ENCODE measurements around the gene ULK3.

The ULK3 gene

DNA sequence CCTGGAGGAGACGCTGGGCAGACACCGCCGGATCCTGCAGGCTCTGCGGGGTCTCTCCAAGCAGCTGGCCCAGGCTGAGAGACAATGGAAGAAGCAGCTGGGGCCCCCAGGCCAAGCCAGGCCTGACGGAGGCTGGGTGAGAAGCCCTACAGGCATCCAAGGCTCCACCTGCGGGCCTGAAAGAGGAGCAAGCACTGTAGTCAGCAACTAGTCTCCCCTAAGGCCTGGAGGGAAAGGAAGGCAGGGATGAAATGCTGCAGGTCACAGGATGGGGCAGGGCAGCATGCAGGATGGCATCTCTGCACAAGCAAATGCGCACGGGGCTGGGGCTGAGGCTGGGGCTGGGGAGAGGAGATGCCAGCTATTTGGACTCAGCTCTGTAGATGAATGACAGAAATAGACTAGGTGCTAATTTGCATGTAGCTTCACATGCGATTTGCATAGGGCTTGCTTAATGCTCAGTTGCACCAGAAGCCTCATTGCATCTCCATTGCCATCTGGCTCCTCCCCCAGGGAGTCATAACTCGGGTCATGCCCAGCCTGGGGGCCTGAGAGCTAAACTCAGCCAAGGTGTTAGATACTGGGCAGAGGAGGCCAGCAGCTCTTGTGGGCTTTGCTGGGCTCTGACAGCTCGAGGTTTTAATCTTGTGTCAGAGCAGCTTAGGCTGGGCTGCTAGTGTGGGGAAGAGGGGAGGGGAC lies 21.7 kb downstream of the ULK3 start:
- no peak for DNase-seq

DNA sequence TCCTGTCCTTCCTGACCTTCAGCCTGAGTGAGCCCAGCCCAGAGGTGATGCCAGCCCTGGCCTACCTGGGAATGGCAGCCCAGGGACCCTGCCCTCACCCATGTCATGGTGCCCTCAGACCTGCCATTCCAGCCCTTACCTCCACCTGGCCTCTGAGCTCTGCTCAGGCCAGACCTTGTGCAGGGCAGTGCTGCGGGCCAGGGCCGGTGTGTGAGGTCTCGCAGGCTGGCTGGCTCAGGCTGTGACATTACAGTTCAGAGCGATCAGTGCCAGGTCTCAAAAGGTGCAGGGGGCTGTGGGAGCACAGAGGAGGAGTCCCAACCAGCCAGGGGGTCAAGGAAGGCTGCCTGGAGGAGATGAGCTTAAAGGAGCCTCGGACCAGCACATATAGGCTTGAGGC lies 22.9 kb downstream of the ULK3 start:
- no peak for DNase-seq

DNA sequence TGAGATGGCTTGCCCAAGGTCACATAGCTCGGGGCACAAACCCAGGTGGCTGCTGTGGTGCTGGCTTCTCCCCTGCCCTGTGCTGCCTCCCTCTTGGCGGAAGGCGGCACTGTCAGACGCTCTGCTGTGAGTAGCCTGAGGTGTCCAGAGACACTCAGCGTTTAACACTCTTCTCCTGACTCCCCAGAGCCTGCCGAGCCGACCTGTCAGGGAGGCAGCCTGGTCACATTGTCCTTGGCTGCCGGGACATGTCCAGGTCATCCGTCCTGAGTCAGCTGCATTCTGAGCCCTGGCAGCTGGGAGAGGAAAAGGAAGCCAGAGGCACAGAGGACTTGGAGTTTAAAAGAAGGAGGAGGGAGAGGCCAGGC lies 25.6 kb downstream of the ULK3 start:
- DNase-seq = no peak

DNA sequence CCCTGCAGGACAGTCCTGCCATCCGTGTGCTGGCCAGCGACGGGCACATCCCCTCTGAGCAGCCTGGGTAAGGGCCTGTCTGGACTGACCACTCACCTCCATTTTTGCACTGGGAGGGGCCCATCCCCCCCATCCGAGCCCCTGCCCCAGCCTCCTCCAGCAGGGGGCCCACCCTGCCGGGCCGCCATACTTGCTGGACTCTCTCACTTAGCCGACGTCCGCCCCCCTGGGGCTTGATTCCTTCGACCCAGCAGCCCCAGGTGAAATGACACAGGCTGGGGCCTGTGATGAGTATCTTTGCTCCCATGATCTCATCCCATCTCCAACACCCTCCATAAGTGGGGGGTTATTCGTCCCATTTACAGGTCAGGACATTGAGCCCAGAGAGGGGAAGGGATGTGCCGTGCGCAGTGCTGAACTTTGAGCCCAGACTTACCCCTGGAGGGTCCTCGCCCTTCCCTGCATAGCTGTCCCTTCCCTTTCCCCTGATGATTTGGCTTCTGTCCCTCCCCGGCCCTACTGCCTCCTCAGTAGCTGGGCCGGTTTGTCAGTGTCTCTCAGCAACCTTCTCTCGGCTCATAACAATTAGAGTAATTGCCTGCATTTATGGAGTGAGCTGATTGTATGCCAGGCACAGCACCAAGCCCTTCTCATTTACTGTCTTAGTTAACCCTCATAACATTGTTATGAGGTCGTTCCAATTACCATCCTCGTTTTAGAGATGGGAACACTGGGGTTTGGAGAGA lies 26.2 kb downstream of the ULK3 start:
- DNase-seq = no peak

DNA sequence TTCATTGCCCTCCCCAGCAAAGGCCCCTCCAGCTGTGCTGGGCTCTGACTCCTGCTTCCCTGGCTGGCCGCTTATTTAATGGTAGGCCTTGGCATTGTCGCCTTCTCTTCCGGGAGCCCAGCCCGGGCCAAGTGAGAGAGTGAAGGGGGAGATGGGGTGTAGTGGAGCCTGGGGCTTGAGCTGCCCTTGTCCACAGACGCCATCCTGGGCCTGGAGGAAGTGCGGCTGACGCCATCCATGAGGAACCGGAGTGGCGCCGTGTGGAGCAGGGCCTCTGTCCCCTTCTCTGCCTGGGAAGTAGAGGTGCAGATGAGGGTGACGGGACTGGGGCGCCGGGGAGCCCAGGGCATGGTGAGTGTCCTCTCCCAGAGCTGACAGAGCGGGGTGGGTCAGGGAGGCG lies 27.0 kb downstream of the ULK3 start:
- DNase-seq = no peak

DNA sequence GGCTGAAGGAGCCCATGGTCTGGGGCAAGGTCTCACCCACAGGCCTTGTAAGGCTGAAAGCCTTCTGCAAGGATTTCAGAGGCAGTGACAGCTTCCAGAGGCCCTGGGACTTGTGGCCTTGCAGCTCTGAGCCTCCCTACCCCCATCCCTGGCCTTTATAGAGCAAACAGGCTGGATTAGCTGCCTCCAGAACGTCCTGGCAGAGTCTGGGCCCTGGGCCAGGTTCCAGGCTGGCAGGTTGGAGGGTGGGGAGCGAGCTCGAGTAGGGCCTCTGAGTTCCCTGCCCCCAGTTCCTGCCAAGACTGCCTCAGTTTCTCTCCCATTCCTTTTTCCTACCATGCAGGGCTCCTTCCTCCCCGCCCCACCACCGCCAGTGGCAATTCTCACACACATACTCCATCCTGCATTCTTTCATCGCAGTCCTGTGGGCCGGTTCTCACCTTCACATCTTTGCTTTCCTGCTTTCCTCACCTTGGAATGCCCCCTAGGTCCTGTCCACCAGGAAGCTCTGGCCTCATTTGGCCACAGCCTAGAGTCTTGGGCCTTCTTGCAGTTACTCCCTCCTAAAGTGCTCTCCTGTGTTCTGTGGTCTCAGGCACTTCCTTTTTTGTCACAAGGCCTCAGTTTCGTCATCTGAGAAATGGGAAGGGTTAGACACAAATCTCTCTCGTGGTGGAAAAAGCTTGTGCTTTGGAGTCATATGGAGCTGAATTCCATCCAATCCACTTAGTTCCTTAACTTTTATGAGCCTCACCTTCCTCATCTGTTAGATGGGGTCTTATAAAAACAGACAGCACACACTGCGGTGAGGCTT lies 27.6 kb downstream of the ULK3 start:
- no peak for DNase-seq

DNA sequence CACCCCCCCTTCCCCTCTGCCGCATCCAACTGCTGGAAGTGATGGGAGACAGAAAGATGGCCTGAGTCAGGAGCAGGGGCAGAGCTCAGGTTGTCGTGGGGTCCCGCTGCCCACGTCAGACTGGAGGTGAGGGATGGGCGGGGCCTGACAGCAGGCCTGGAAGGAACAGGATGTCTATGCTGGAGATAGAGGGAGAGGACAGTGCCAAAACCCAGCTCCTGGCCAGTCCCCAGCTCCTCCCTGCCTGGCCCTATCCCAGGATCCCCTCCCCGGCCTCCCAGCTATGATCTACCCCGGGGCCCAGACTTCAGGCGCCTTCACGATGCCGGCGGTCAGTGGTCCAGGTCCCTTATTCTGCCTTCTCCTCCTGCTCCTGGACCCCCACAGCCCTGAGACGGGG lies 30.4 kb downstream of the ULK3 start, which contains the start of gene LMAN1L:
Gene LMAN1L, plus strand, starts transcription at position 303 of the 400 bp plus-strand sequence. Its CDS starts 20 bp downstream, at position 323.
- DNase-seq = no peak

DNA sequence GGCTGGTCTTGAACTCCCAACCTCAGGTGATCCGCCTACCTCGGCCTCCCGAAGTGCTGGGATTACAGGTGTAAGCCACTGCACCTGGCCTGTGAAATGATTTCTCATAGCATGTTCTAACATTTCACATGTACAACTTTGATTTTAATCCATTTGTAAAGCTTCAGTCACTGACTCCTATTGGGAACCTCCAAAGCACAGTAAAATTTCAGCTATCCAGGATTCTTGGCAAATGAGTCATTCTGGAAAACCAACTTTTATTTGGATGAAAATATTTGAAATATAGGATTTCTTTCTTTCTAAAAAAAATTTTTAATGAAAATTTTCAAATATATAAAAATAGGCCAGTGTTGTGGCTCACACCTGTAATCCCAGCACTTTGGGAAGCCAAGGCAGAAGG lies 33.0 kb downstream of the ULK3 start:
- no peak for DNase-seq

DNA sequence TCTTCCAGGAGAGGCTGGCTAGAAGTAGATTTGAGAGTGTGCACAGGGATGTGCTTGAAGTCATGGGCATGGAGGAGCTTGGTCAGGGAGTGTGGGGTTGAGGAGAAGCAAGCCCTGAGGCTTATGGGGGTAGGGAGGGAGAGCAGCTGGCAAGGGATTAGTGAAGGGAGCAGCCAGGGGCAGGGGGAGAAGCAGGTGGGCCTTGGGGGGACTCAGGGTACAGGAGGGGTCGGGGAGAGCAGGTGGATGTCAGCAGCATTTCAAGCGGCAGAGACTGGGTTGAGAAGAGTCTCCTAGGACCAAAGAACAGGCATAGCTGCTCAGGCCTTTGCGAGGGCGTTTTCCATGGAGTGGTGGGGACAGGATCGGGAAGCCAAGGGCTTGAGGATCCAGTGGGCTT lies 33.7 kb downstream of the ULK3 start:
- DNase-seq = no peak

DNA sequence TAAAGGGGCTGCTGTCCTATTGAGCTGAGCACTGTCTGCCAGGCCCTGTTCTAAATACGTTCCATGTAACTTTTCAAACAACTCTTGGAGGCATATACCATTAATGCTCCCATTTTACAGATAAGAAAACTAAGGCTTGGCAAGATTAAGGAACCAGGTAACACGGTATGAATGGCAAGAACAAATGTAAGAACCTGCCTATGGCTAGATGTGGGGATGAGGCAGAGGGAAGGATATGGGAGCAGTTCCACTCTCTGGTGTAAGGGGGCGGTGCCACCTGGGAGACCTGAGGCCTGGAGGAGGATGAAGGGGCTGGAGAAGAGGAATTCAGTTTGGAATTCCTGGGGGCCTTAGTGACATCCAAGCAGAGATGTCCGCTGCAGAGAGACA lies 34.1 kb downstream of the ULK3 start:
- DNase-seq = no peak

DNA sequence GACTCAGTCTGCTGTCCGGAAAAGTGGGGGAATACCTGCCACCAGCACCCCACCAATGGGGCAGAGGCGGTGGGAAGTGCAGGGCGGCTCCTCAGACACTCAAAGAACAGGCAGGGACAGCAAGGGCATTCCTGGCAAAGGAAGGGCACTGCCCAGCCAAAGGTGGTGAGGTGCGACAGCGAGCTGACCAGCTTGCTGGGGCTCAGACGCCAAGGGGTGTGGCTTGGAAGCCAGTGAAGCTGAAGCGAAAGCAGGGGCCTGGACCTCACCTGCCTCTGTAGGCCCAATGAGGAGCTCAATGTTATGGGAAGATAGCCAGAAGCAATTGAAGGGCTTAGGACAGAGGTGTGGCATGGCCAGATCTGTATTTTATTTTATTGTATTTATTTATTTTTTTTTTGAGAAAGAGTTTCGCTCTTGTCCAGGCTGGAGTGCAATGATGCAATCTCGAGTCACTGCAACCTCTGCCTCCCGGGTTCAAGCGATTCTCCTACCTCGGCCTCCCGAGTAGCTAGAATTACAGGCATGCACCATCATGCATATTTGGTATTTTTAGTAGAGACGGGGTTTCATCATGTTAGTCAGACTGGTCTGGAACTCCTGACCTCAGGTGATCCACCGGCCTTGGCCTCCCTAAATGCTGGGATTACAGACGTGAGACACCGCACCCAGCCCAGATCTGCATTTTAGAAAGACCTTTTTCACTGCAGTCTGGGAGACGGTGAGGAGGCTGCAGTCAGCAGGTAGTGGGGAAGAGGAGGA lies 34.7 kb downstream of the ULK3 start:
- DNase-seq = no peak

DNA sequence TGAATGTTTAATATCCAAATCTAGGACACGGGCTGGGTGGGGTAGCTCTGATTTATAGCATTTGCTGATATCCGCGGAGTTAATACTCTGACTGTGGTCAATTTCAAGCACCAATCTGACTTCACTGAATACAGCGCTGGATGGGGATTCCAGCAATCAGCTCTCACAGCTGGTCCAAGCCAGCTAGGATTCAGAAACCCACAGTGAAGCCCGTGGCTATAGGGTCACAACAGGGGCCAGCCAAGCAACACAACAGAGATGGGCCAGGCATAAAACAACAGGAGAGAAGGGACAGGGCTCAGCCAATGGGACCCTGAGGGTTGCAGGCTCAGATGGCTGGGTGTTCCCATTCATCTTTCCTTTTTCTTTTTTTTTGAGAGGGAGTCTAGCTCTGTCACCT lies 35.7 kb downstream of the ULK3 start:
- no peak for DNase-seq

DNA sequence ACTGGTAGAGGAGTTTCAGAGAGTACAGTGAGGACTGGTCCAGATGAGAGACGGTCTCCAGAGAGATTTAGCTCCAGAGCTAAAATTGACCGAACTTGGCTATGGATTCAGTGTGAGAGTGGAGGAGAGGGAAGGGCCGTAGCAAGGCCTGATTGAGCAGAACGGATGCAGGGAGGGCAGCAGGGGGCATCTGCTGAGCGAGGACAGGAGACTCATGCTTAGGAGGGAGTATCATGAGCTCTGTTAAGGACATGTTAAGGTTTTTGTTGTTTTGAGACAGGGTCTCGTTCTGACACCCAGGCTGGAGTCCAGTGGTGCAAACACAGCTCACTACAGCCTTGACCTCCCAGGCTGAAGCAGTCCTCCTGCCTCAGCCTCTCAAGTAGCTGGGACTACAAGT lies 38.0 kb downstream of the ULK3 start:
- no peak for DNase-seq

DNA sequence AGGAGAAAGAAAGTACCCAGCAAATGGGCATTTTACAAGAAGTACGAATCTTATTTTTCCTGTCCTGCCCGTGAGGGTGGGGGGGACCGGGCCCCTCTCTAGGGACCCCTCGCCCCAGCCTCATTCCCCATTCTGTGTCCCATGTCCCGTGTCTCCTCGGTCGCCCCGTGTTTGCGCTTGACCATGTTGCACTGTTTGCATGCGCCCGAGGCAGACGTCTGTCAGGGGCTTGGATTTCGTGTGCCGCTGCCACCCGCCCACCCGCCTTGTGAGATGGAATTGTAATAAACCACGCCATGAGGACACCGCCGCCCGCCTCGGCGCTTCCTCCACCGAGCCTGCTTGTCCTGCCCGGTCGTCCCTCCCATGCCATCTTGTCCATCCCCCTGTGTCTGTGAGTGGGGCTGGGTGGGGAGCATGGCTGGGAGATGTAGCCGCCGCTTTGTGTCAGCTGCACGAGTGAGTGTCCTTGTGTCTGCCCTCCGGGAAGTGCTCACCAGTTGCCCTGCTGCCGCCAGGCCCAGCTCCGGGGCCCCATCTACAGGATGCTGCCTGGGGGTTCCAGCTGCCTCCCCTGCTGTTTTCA lies 40.0 kb downstream of the ULK3 start:
- DNase-seq = no peak

DNA sequence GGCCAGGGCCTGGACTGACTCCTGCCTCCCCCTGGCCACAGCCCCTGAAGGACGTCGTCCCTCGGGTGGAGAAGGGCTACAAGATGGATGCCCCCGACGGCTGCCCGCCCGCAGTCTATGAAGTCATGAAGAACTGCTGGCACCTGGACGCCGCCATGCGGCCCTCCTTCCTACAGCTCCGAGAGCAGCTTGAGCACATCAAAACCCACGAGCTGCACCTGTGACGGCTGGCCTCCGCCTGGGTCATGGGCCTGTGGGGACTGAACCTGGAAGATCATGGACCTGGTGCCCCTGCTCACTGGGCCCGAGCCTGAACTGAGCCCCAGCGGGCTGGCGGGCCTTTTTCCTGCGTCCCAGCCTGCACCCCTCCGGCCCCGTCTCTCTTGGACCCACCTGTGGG lies 40.7 kb downstream of the ULK3 start:
- DNase-seq = no peak

DNA sequence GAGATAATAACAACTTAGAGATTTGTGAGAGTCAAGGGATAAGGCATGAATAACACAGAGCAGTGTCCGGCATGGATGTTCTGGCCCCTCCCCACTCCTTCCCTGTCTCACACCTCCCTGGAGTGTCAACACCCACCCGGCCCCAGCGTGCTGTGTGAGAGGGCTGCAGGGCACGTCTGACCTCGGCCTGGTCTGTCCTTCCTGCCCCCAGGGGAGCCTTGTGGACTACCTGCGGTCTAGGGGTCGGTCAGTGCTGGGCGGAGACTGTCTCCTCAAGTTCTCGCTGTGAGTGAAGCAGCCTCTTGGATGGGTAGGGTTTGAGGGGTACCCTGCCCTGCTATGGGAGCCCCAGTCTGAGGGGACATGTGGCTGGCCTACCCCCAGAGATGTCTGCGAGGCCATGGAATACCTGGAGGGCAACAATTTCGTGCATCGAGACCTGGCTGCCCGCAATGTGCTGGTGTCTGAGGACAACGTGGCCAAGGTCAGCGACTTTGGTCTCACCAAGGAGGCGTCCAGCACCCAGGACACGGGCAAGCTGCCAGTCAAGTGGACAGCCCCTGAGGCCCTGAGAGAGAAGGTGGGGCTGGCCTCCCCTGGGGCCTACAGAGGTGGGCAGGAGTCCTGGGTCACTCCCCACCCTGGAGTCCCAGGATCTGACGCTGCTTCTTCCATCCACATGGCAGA lies 41.5 kb downstream of the ULK3 start:
- no peak for DNase-seq

DNA sequence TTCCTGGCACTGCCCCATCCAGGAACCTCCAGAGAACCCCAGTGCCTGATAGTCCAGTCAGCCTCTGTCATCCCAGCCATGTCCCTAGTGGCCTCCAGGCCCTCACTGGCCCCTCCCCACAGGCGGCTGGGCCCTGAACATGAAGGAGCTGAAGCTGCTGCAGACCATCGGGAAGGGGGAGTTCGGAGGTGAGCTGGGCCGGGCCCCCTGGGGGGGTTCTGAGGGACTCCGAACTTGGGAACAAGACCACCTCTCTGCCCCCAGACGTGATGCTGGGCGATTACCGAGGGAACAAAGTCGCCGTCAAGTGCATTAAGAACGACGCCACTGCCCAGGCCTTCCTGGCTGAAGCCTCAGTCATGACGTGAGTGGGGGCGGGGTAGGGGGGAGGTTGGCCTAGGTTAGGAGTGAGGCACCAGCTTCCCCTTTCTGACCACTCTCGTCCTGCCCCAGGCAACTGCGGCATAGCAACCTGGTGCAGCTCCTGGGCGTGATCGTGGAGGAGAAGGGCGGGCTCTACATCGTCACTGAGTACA lies 42.3 kb downstream of the ULK3 start:
- DNase-seq = no peak

DNA sequence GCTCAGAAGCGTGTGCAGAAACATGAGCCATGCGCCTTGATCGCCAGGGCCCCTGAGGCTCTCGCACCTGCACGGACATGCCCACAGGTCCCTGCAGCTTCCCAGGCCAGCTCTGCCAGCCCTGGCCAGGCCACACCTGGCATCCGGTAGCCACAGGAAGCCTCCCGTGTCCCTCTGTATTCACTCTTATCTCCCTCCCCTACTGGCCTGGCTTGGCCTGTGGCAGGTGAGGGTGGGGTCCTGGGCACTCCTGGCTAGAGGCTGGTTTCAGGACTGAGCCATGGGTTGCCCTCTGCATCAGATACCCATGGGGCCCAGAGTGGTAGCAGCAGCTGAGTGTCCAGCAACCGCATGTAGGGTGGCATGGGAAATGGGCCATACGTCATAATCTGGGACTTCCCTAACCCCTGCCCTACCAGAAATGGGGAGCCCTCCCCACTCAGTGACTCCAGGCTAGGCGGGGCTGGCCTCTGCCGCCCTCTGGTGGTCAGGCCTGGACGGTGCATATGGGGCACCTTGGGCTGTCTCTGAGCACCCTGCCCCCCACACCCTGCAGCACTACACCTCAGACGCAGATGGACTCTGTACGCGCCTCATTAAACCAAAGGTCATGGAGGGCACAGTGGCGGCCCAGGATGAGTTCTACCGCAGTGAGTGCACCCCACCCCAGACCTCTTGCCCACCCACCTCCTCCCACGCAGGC lies 42.9 kb downstream of the ULK3 start:
- peak; percentile 84 to 85 for DNase-seq

DNA sequence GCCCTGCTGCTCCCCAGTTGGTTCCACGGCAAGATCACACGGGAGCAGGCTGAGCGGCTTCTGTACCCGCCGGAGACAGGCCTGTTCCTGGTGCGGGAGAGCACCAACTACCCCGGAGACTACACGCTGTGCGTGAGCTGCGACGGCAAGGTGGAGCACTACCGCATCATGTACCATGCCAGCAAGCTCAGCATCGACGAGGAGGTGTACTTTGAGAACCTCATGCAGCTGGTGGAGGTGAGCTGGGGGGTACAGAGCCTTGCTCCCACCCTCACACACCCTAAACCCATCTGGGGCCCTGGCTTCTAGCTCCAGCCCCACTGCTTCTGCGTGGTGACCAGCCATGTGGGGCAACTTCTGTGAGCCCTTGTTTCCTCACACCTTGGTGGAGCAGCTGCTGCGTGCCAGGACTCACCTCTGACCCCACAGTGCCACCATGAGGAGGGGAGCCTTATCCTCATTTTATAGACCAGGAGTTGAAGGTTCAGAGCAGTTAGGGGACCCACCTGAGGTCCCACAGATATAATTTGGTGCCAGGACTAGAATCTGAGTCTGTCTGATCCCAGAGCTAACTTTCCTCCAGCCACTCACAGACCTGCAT lies 43.6 kb downstream of the ULK3 start:
- no peak for DNase-seq

DNA sequence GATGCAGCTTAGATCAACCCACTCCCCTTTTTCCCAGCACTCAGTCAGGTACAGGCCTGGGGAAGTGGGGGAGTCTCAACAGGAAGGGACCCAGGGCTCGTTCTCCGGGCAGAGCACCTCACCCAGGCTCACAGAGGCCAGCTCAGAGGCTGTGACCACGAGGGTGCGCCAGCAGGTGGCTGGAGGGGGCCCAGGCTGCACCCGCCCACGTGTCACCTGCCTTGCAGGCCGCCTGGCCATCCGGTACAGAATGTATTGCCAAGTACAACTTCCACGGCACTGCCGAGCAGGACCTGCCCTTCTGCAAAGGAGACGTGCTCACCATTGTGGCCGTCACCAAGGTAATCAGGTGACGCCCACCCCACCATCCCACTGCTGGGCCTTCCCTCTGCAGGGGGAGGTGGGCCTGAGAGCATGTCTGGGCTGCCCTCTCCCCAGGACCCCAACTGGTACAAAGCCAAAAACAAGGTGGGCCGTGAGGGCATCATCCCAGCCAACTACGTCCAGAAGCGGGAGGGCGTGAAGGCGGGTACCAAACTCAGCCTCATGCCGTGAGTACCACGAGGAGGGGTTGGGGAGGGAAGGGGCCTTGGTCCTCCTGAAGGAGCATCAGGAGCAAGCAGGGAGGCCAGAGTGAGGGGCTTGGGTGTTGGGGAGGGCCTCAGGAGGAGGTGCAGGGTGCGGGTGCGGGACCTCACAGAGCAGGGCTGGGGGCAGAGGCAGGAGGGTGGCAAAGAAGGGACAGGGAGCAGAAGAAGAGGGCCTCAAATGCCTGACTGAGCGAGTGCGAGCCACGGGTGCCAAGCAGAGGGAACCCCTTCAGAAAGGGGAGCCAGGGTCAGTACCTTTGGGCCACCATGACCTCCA lies 44.3 kb downstream of the ULK3 start:
- DNase-seq = no peak
